Dermis lymphatic vessel endothelial cell (primary cell): ENCODE measurements around the gene NPPA. TPM values are rescaled to one million over a fixed set of nuclear protein-coding genes. Genes with fewer than 3 reads are reported as not detected.

Experiments
- total RNA-seq: library from RNA; depleted of rRNA; stranded (reverse); fragments of >200 nt; gene quantifications from 2 replicates; pipeline ENCODE4 v1.2.1, GENCODE V29; 2014

The NPPA gene
- total RNA-seq: not detected in 2 replicates

GRCh38 chr1:11847667-11848372 lies at the start of gene NPPA:
NPPA (minus strand) TSS chr1:11847783; CDS start chr1:11847684, 99 bp downstream.

GRCh38 chr1:11858613-11858967 lies 11.0 kb upstream of the NPPA start, which contains the start of gene NPPB:
NPPB (minus strand) TSS chr1:11858945; CDS start chr1:11858833, 112 bp downstream.

GRCh38 chr1:11805422-11806306 lies 41.9 kb downstream of the NPPA start, which contains the start of the genes CLCN6 and MTHFR:
CLCN6 (plus strand) TSS chr1:11806191; CDS start chr1:11806263, 72 bp downstream.
MTHFR (minus strand) TSS chr1:11805964; CDS start chr1:11803116, 2,848 bp downstream.

Other genes starting within 250 kb of the NPPA start
- 1.4 and 1.6 TPM in 2 replicates for gene FBXO2, start 193.4 kb downstream of the NPPA start, total RNA-seq
- 7.0 and 9.5 TPM in 2 replicates for gene FBXO44, start 192.9 kb downstream of the NPPA start, total RNA-seq
- gene FBXO6, start 183.6 kb downstream of the NPPA start, total RNA-seq: 1.5 and 1.7 TPM in 2 replicates
- gene MAD2L2, start 166.6 kb downstream of the NPPA start, total RNA-seq: 29.9 and 30.1 TPM in 2 replicates
- gene DRAXIN, start 156.1 kb downstream of the NPPA start, total RNA-seq: 0.11 and 0.34 TPM in 2 replicates
- 30.3 and 32.5 TPM in 2 replicates for gene AGTRAP, start 111.6 kb downstream of the NPPA start, total RNA-seq
- 0.17 and 0.33 TPM in 2 replicates for gene C1orf167, start 85.6 kb downstream of the NPPA start, total RNA-seq
- 42.4 and 68.7 TPM in 2 replicates for gene MTHFR, start 41.8 kb downstream of the NPPA start, total RNA-seq
- gene CLCN6, start 41.6 kb downstream of the NPPA start, total RNA-seq: 7.5 and 9.3 TPM in 2 replicates
- gene NPPB, start 11.2 kb upstream of the NPPA start, total RNA-seq: not detected in 2 replicates
- gene KIAA2013, start 78.6 kb upstream of the NPPA start, total RNA-seq: 37.5 and 45.5 TPM in 2 replicates
- gene PLOD1, start 86.9 kb upstream of the NPPA start, total RNA-seq: 107 and 111 TPM in 2 replicates
- 55.4 and 59.1 TPM in 2 replicates for gene MFN2, start 132.7 kb upstream of the NPPA start, total RNA-seq
- 20.2 and 22.9 TPM in 2 replicates for gene MIIP, start 171.7 kb upstream of the NPPA start, total RNA-seq
- gene TNFRSF8, start 215.5 kb upstream of the NPPA start, total RNA-seq: under 0.01 TPM in 1 of 2 replicates, not detected in the other